ENCODE measurements around the gene KCND3.

The KCND3 gene

DNA sequence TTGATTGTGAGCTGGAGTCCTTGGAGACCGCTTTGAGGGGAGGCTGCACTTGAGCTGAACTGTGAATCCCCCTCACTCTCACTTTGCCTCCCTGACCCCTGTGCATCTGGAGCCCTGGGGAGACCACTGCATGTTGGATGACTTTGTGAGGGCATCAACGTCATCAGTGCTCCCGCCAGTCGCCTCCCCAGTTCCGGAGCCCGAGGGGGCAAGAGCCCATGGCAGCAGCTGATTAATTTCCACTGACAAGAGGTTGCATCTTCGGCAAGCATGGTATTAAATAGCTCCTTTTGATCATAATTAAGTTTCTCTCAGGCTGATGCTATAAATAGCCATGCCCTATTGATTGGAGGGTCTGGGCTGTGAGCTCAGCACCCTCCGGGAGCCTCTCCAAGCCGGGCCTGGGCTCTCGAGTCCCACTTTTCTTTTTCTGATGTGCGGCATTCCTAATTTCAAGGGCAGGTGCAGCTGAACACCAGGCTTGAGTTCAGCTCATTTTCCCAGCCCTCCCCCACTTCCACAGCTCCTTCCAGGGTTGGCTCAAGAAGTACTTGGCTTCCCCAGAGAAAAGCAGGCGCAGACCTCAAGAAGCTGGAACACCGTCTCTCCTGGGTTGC lies 33.2 kb downstream of the KCND3 start:
- no peak overlapping the region for H3K4me3 ChIP-seq (ENCODE audit: low read depth, low read length)
- no peak for DNase-seq (ENCODE audit: low read depth)
- TF ChIP-seq, protein P1, sequence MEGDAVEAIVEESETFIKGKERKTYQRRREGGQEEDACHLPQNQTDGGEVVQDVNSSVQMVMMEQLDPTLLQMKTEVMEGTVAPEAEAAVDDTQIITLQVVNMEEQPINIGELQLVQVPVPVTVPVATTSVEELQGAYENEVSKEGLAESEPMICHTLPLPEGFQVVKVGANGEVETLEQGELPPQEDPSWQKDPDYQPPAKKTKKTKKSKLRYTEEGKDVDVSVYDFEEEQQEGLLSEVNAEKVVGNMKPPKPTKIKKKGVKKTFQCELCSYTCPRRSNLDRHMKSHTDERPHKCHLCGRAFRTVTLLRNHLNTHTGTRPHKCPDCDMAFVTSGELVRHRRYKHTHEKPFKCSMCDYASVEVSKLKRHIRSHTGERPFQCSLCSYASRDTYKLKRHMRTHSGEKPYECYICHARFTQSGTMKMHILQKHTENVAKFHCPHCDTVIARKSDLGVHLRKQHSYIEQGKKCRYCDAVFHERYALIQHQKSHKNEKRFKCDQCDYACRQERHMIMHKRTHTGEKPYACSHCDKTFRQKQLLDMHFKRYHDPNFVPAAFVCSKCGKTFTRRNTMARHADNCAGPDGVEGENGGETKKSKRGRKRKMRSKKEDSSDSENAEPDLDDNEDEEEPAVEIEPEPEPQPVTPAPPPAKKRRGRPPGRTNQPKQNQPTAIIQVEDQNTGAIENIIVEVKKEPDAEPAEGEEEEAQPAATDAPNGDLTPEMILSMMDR (IDR thresholded peaks at IDR 0.05; ENCODE audit: low read depth, low read length, missing control alignments): no peak

DNA sequence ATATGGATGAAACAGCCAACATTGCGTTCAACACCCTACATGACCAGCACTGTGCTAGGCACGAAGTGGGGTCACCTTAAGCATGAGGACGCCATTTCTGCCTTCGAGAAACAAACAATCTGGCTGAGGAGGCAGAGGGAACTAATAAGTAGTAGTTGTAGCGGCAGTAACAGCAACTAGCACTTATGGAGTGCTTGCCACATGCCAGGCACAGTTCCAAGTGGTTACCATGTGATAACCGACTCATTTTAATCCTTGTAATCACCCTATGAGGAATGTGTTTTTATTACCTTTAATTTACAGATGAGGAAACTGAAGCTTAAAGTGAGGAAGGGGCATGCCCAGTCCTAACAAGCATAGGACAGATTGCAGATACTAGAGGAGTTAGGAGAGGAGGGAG lies 33.7 kb downstream of the KCND3 start:
- TF ChIP-seq, protein P1 (IDR thresholded peaks at IDR 0.05; ENCODE audit: low read depth, low read length, missing control alignments): no peak
- DNase-seq (ENCODE audit: low read depth): no peak

DNA sequence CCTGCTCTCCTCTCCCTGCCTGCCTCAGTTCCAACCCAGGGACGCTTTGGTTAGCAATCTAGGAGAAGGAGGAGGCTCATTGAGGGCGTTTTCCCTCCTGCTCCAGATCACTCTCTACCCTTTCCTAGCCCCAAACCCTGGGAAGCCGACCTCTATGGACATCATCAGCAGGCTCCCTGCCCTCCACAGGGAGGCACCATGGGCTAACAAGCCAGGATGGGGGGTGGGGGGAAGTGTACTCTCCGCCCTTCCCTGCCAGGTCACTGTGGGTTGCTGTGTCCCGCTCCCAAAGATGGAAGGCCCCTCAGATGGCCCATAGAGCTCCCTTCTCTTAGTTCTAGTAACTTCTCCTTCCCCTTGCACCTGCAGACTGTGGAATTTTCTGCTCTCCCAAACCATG lies 35.7 kb downstream of the KCND3 start:
- H3K4me3 ChIP-seq (ENCODE audit: low read depth, low read length): no peak overlapping the region
- TF ChIP-seq, protein P1 (IDR thresholded peaks at IDR 0.05; ENCODE audit: low read depth, low read length, missing control alignments): no peak

More for the DNA sequence above, 33.7 kb downstream of the KCND3 start:
- no peak overlapping the region for H3K4me3 ChIP-seq (ENCODE audit: low read depth, low read length)

DNA sequence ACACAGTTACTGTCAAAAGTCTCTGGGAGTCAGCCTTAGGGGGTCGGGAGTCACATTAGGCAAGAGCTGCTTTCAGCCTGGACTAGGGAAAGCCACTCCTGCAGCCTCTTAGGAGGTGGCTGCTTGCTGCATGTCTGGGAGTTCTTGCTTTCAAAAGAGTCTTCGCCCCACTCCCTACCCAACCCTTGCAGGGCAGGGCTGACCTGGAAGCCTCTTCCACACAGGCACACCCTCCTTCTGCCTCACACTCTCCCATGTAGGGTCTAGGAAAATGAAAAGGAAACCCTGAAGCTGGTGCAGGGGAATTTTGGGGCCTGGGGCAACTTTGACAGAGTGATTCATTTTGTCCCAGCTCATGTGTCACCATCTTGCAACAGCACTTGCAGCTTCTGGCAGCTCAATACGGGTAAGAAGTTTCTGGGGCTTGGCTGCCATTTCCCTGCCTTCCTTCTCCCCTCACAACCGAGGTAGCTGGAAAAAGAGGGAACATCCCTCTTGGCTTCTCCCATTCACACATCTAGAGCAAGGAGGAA lies 37.3 kb downstream of the KCND3 start:
- DNase-seq (ENCODE audit: low read depth): no peak
- TF ChIP-seq, protein P1 (IDR thresholded peaks at IDR 0.05; ENCODE audit: low read depth, low read length, missing control alignments): no peak
- H3K4me3 ChIP-seq (ENCODE audit: low read depth, low read length): no peak overlapping the region

More for the DNA sequence above, 35.7 kb downstream of the KCND3 start:
- no peak for DNase-seq (ENCODE audit: low read depth)

DNA sequence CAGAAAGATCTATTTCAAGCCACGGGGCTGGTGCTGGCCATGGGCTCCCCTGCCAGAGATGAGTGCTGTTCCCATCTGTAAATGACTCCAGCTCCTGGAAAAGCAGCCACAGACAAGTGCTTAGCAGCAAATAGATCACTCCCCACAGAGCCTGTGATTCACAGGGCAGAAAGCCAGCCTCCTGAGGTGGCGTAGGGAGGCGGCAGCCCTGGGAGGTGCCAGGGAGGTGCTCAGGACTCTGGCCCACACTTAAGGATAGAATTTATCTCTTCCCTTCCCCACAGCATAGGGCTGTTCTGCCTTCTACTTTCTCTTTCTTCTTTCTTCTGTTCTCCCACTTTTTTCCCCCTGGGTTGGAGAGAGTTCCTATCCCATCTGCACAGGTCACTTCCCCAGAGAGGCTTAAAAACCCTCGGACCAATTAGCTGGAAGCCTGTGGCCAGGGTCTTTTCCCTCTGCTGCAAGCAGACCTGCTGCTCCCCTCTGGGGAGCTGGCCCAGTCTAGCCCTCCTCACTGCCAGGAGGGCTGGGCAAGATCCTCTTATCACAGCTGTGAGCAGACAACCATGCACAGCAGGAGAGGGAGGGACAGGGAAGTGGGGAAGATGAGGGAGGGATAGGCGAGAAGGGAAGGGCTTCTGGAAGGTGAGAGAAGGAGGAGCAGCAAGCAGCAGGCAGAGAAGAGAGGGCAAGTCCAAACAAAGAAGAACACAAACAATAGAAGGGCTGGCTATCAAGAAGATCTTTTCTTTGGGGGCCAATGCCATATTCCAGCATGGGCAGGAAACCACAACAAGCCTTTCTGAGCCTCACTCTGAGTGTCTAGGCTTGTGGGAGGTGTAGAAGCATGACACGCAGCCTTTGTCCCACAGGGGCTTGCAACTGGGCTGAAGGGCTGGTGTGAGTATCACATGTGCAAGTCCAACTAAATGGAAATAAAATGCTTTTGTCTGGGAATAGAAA lies 41.0 kb downstream of the KCND3 start:
- H3K4me3 ChIP-seq (ENCODE audit: low read depth, low read length): no peak overlapping the region
- DNase-seq (ENCODE audit: low read depth): no peak
- TF ChIP-seq, protein P1 (IDR thresholded peaks at IDR 0.05; ENCODE audit: low read depth, low read length, missing control alignments): no peak

DNA sequence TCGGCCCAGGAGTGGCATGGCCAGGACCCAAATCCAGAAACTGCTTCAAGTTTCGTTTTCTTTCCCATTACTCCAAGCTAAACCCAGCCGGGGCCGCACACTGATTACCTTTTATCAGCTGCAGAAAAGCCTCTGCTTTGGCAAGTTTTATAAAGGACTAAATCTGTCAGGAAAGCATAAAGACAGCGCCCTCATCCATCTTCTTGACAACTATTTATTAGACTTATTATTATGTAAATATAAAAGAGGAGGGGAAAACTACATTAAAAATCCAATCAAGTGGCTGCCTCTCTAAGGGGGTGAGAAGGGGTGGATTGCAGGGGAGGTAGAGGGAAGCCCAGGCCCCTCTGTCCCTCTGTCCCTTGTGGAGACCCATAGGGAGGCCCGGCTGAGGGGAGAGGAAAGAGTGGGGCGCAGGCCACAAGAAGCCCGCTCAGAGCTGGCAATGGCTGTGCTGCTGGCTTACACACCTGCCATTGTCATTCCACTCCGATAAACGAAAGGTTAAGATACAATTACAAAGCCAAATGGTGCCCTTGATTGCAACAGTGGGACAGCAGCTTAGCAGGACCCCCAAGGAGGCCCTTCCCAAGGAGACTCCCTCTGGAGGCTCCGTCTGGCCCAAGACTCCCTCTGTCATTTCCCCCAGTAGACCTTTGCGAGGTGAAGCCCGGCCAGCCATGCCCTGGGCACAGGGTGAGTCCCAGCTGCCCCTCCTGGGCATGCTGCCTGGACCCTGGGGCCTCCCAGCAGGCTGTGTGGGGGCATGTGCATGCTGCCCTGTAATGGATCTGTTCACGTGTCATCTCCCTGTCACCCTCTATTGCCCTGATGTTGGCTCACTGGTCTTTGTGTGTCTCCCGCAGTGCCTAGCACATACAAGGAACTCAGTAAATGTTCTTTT lies 45.4 kb downstream of the KCND3 start:
- TF ChIP-seq, protein P1 (IDR thresholded peaks at IDR 0.05; ENCODE audit: low read depth, low read length, missing control alignments): no peak
- no peak for DNase-seq (ENCODE audit: low read depth)

More for the DNA sequence above, 45.4 kb downstream of the KCND3 start:
- no peak overlapping the region for H3K4me3 ChIP-seq (ENCODE audit: low read depth, low read length)
